ENCODE data around the gene IMPACT. TPM values are rescaled to one million over a fixed set of nuclear protein-coding genes. Genes with fewer than 3 reads are reported as not detected.

The IMPACT gene
- total RNA-seq, 2 donors from 2014 or later, result 44.0 to 59.2 TPM

DNA sequence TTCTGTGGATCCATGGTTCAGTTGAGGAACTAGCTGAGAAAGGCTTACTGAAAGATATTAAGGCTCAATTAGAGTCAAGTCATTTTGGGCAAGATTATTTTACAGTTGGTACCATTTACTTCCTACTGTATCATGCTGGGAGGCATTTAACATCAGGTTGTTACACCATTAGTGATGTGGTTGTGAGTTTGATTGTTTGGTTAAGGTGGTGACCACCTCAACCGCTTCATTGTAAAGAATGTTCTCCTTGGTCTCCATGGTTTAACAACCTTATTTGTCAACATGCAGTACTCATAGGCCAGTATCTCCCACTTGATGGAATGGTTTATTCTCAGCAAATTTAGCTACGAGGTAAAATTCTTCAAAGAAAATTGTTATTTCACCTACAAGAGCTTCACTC is 68.1 kb downstream of the IMPACT start:
- Histone ChIP-seq H3K4me3 (ENCODE audit: low read length) (no peak overlapping the region), H3K9ac (ENCODE audit: extremely low read depth, low read length, poor library complexity, severe bottlenecking) (no peak overlapping the region), H3K27me3 (ENCODE audit: control insufficient read depth, insufficient read depth, low read length, poor library complexity, severe bottlenecking) (no peaks in the 10 kb centered on the region), H3K9me3 (ENCODE audit: control insufficient read depth, low read length) (peaks cover 7% of the 10 kb centered on the region), H3K27ac (ENCODE audit: low read depth, low read length) (no peak overlapping the region), H3K36me3 (ENCODE audit: control insufficient read depth, insufficient read depth, low read length) (no peaks in the 10 kb centered on the region), H3K4me1 (ENCODE audit: control insufficient read depth, insufficient read depth, low read length) (no peaks in the 10 kb centered on the region)
- TF ChIP-seq, protein P1, sequence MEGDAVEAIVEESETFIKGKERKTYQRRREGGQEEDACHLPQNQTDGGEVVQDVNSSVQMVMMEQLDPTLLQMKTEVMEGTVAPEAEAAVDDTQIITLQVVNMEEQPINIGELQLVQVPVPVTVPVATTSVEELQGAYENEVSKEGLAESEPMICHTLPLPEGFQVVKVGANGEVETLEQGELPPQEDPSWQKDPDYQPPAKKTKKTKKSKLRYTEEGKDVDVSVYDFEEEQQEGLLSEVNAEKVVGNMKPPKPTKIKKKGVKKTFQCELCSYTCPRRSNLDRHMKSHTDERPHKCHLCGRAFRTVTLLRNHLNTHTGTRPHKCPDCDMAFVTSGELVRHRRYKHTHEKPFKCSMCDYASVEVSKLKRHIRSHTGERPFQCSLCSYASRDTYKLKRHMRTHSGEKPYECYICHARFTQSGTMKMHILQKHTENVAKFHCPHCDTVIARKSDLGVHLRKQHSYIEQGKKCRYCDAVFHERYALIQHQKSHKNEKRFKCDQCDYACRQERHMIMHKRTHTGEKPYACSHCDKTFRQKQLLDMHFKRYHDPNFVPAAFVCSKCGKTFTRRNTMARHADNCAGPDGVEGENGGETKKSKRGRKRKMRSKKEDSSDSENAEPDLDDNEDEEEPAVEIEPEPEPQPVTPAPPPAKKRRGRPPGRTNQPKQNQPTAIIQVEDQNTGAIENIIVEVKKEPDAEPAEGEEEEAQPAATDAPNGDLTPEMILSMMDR (conservative IDR thresholded peaks at IDR 0.05), result no peak
- Mint-ChIP-seq H3K4me3 (no peak overlapping the region), H3K27ac (no peak overlapping the region), H3K9me3 (no peaks in the 10 kb centered on the region), H3K36me3 (ENCODE audit: low read depth) (no peaks in the 10 kb centered on the region), H3K4me1 (no peaks in the 10 kb centered on the region), H3K27me3 (ENCODE audit: insufficient read depth) (no peaks in the 10 kb centered on the region)
- WGBS, 2 experiments (ENCODE audit: insufficient coverage in 1 of 2, insufficient read length in 1 of 2), result 83 to 85% methylated on average over 2 of the region's 2 CpGs
- no peak for DNase-seq

GRCh38 chr18:24497031-24497754 is 70.7 kb downstream of the IMPACT start:
- Histone ChIP-seq H3K27ac (ENCODE audit: low read depth, low read length) (no peak overlapping the region), H3K9me3 (ENCODE audit: control insufficient read depth, low read length) (peaks cover 7% of the 10 kb centered on the region), H3K4me1 (ENCODE audit: control insufficient read depth, insufficient read depth, low read length) (no peaks in the 10 kb centered on the region), H3K27me3 (ENCODE audit: control insufficient read depth, insufficient read depth, low read length, poor library complexity, severe bottlenecking) (no peaks in the 10 kb centered on the region), H3K4me3 (ENCODE audit: low read length) (no peak overlapping the region), H3K36me3 (ENCODE audit: control insufficient read depth, insufficient read depth, low read length) (no peaks in the 10 kb centered on the region), H3K9ac (ENCODE audit: extremely low read depth, low read length, poor library complexity, severe bottlenecking) (no peak overlapping the region)
- 100% methylated on average over 1 of the region's 1 CpG for WGBS, 2 experiments (ENCODE audit: insufficient coverage in 1 of 2, insufficient read length in 1 of 2)
- Mint-ChIP-seq H3K27me3 (ENCODE audit: insufficient read depth) (no peaks in the 10 kb centered on the region), H3K27ac (no peak overlapping the region), H3K36me3 (ENCODE audit: low read depth) (no peaks in the 10 kb centered on the region), H3K4me1 (peaks cover 4% of the 10 kb centered on the region), H3K9me3 (no peaks in the 10 kb centered on the region), H3K4me3 (no peak overlapping the region)
- DNase-seq, result no peak
- TF ChIP-seq, protein P1 (conservative IDR thresholded peaks at IDR 0.05), result no peak

DNA sequence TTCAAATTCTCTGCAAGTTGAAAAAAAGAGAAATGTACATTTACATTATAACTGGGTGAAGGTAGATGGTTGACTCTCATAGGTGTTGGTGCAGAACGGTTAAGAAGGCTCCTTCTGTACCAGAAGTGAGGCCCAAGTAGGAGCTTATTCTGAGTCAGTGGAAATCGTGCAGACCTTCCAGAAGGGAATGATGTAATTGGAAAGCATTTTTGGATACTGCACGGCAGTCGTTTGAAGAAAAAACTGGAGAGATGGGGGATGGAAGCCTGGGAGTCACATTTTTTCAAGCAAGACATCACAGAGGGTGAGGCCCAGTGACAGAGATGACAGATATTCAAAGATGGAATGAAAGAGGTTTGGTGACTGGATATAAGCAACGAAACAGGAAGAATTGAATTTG is 73.3 kb downstream of the IMPACT start:
- no peak overlapping the region for H3K27ac Mint-ChIP-seq
- H3K4me3 ChIP-seq (ENCODE audit: low read length), result no peak overlapping the region
- TF ChIP-seq, protein P1 (conservative IDR thresholded peaks at IDR 0.05), result no peak
- peaks cover 12% of the 10 kb centered on the region for H3K4me1 Mint-ChIP-seq
- no peaks in the 10 kb centered on the region for H3K27me3 Mint-ChIP-seq (ENCODE audit: insufficient read depth)
- no peak for DNase-seq
- no peaks in the 10 kb centered on the region for H3K9me3 ChIP-seq (ENCODE audit: control insufficient read depth, low read length)
- H3K36me3 Mint-ChIP-seq (ENCODE audit: low read depth), result no peaks in the 10 kb centered on the region
- no peak overlapping the region for H3K27ac ChIP-seq (ENCODE audit: low read depth, low read length)
- no peak overlapping the region for H3K4me3 Mint-ChIP-seq
- no peaks in the 10 kb centered on the region for H3K4me1 ChIP-seq (ENCODE audit: control insufficient read depth, insufficient read depth, low read length)
- 91 to 97% methylated on average over 5 of the region's 5 CpGs for WGBS, 2 experiments (ENCODE audit: insufficient coverage in 1 of 2, insufficient read length in 1 of 2)
- H3K9ac ChIP-seq (ENCODE audit: extremely low read depth, low read length, poor library complexity, severe bottlenecking), result no peak overlapping the region
- no peaks in the 10 kb centered on the region for H3K27me3 ChIP-seq (ENCODE audit: control insufficient read depth, insufficient read depth, low read length, poor library complexity, severe bottlenecking)
- no peaks in the 10 kb centered on the region for H3K9me3 Mint-ChIP-seq
- no peaks in the 10 kb centered on the region for H3K36me3 ChIP-seq (ENCODE audit: control insufficient read depth, insufficient read depth, low read length)
